PC-3 (cell line): ENCODE results near the gene KCNQ5. TPM values are rescaled to one million over a fixed set of nuclear protein-coding genes. Genes with fewer than 3 reads are reported as not detected.

Source experiments
- ATAC-seq: fragments of 200-7000 bp; cut with Tn5 transposase; 2 replicates; pipeline ENCODE4 v1.9.1; 2020; ENCODE audit warnings: mild to moderate bottlenecking, moderate library complexity
- BruUV-seq: library from RNA; stranded (reverse); fragments of 400-500 nt; replicated peaks from 2 replicates; lab custom pipeline; 2021; lab: Mats Ljungman, UMichigan
- CTCF ChIA-PET: fragments of 300-600 bp; sonication (Branson Sonifier 250); formaldehyde crosslinking; loops from one replicate; lab custom pipeline; 2022; ENCODE audit warnings: antibody characterized with exemption; lab: Charles Lee
- POLR2A ChIA-PET: fragments of 300-600 bp; sonication (Branson Sonifier 250); formaldehyde crosslinking; loops from one replicate; lab custom pipeline; 2022; ENCODE audit warnings: antibody characterized with exemption; ENCODE audit not compliant: unreplicated experiment; lab: Charles Lee
- DNase-seq: peaks from one replicate; pipeline ENCODE4 v3.0.0-alpha.2; 2015
- H2AFZ ChIP-seq: fragments of 300-600 bp; sonication (generic); 2 replicates; pipeline ENCODE4 v1.6.0; 2016; ENCODE audit warnings: antibody characterized with exemption, low read length
- H3F3A ChIP-seq: fragments of 300-600 bp; sonication (generic); one replicate; pipeline ENCODE4 v1.6.0; 2017; ENCODE audit warnings: antibody characterized with exemption, low read length, control low read depth, mild to moderate bottlenecking; ENCODE audit not compliant: unreplicated experiment
- H3K27ac ChIP-seq: fragments of 300-600 bp; sonication (generic); 2 replicates; pipeline ENCODE4 v1.5.1; 2016; ENCODE audit warnings: mild to moderate bottlenecking, low read length
- H3K27me3 ChIP-seq: fragments of 300-600 bp; sonication (generic); 2 replicates; pipeline ENCODE4 v1.6.1; 2016; ENCODE audit warnings: low read length, mixed read lengths
- H3K36me3 ChIP-seq: fragments of 300-600 bp; sonication (generic); 2 replicates; pipeline ENCODE4 v1.6.1; 2016; ENCODE audit warnings: low read depth, mixed run types, low read length, mixed read lengths
- H3K4me1 ChIP-seq: fragments of 300-600 bp; sonication (generic); 2 replicates; pipeline ENCODE4 v1.5.1; 2016; ENCODE audit warnings: low read length; ENCODE audit not compliant: insufficient read depth
- H3K4me2 ChIP-seq: fragments of 300-600 bp; sonication (generic); 2 replicates; pipeline ENCODE4 v1.6.0; 2016; ENCODE audit warnings: low read length
- H3K4me3 ChIP-seq: fragments of 300-600 bp; sonication (generic); 2 replicates; pipeline ENCODE4 v1.5.1; 2016; ENCODE audit warnings: mild to moderate bottlenecking, low read length, mixed read lengths
- H3K79me2 ChIP-seq: fragments of 300-600 bp; sonication (generic); 2 replicates; pipeline ENCODE4 v1.6.1; 2017; ENCODE audit warnings: low read length, mixed read lengths
- H3K9ac ChIP-seq: fragments of 300-600 bp; sonication (generic); 2 replicates; pipeline ENCODE4 v1.6.0; 2016; ENCODE audit warnings: mild to moderate bottlenecking, low read length
- H3K9me2 ChIP-seq: fragments of 300-600 bp; sonication (generic); replicated peaks from 2 replicates; pipeline ENCODE4 v1.6.1; 2016; ENCODE audit warnings: mixed run types, low read length, mixed read lengths
- H3K9me3 ChIP-seq: fragments of 300-600 bp; sonication (generic); 2 replicates; pipeline ENCODE4 v1.6.1; 2016; ENCODE audit warnings: low read length, mixed read lengths
- H4K20me1 ChIP-seq: fragments of 300-600 bp; sonication (generic); 2 replicates; pipeline ENCODE4 v1.6.1; 2016; ENCODE audit warnings: low read length, mixed read lengths
- EZH2 ChIP-seq: fragments of 300-600 bp; sonication (generic); IDR thresholded peaks from one replicate; pipeline ENCODE4 v1.6.1; 2017; ENCODE audit warnings: antibody characterized with exemption, mild to moderate bottlenecking, low read length; ENCODE audit not compliant: unreplicated experiment
- EZH2phosphoT487 ChIP-seq: fragments of 300-600 bp; sonication (generic); IDR thresholded peaks from 2 replicates; pipeline ENCODE4 v1.6.1; 2018; ENCODE audit warnings: mild to moderate bottlenecking, antibody characterized with exemption, low read length, borderline replicate concordance
- intact Hi-C: fragments of 100-400 bp; cut with micrococcal nuclease; formaldehyde crosslinking; loops from 2 replicates; pipeline ENCODE4 v1.9.0; 2023
- total RNA-seq: library from RNA; depleted of rRNA; stranded (reverse); fragments of >200 nt; gene quantifications from 2 replicates; pipeline ENCODE4 v1.2.3, GENCODE V29; 2014
- TF ChIP-seq, protein P1 (sequence below): fragments of 300-600 bp; sonication (generic); conservative IDR thresholded peaks from 2 replicates; pipeline ENCODE4 v1.5.1; 2017; ENCODE audit warnings: antibody characterized with exemption, low read depth, mild to moderate bottlenecking, low read length

The KCNQ5 gene
- total RNA-seq, 1 experiment from 2014 or later, result not detected

DNA sequence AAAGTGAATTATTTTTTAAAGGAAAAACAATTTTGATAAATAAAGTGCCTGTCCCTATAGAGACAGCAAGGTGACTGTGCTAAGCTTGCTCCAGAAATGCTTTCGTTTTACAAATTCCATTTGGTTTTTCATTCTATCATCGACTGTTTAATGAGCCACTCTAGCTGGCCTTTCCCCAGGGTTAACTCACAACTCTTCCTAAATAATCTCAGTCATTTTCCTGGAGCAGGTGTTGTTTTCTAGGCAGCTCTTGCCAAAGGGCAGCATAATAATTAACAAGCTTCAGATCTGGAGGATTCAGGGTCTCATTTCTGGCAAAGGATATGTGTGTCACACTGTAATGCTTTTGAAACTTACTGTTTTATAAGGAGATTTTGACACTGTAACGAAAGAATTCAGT, 419.2 kb downstream of the KCNQ5 start:
- no peak overlapping the region for H3K27ac ChIP-seq
- no peak overlapping the region for H3K4me2 ChIP-seq
- no peaks in the 10 kb centered on the region for H3K27me3 ChIP-seq
- DNase-seq (no peak), ATAC-seq (no peak)
- H3K36me3 ChIP-seq, result no peaks in the 10 kb centered on the region
- POLR2A ChIA-PET, result no interaction called here
- H3K9me2 ChIP-seq, result no peaks in the 10 kb centered on the region
- H2AFZ ChIP-seq, result no peak overlapping the region
- CTCF ChIA-PET, result no interaction called here
- H3K9me3 ChIP-seq, result no peaks in the 10 kb centered on the region
- no peaks in the 10 kb centered on the region for H4K20me1 ChIP-seq
- H3K79me2 ChIP-seq, result no peaks in the 10 kb centered on the region
- no peak for TF ChIP-seq EZH2phosphoT487
- TF ChIP-seq EZH2, result no peak
- TF ChIP-seq, protein P1, sequence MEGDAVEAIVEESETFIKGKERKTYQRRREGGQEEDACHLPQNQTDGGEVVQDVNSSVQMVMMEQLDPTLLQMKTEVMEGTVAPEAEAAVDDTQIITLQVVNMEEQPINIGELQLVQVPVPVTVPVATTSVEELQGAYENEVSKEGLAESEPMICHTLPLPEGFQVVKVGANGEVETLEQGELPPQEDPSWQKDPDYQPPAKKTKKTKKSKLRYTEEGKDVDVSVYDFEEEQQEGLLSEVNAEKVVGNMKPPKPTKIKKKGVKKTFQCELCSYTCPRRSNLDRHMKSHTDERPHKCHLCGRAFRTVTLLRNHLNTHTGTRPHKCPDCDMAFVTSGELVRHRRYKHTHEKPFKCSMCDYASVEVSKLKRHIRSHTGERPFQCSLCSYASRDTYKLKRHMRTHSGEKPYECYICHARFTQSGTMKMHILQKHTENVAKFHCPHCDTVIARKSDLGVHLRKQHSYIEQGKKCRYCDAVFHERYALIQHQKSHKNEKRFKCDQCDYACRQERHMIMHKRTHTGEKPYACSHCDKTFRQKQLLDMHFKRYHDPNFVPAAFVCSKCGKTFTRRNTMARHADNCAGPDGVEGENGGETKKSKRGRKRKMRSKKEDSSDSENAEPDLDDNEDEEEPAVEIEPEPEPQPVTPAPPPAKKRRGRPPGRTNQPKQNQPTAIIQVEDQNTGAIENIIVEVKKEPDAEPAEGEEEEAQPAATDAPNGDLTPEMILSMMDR, result no peak
- no peak overlapping the region for H3K4me3 ChIP-seq
- intact Hi-C loops, result no loop called here
- no TSS peak for BruUV-seq
- no peaks in the 10 kb centered on the region for H3K4me1 ChIP-seq
- no peaks in the 10 kb centered on the region for H3F3A ChIP-seq
- H3K9ac ChIP-seq, result no peak overlapping the region

GRCh38 chr6:73042892-73043291, 421.0 kb downstream of the KCNQ5 start:
- no peak for DNase-seq
- no peak overlapping the region for H3K4me3 ChIP-seq
- H3K4me1 ChIP-seq, result no peaks in the 10 kb centered on the region
- no peak overlapping the region for H3K4me2 ChIP-seq
- no peak overlapping the region for H3K27ac ChIP-seq
- ChIA-PET POLR2A (no interaction called here), CTCF (no interaction called here)
- no TSS peak for BruUV-seq
- H3F3A ChIP-seq, result no peaks in the 10 kb centered on the region
- no peaks in the 10 kb centered on the region for H4K20me1 ChIP-seq
- no peaks in the 10 kb centered on the region for H3K79me2 ChIP-seq
- no peak for ATAC-seq
- H3K27me3 ChIP-seq, result no peaks in the 10 kb centered on the region
- no peak overlapping the region for H2AFZ ChIP-seq
- no peaks in the 10 kb centered on the region for H3K9me3 ChIP-seq
- no peaks in the 10 kb centered on the region for H3K36me3 ChIP-seq
- intact Hi-C loops, result no loop called here
- no peak overlapping the region for H3K9ac ChIP-seq
- TF ChIP-seq EZH2 (no peak), EZH2phosphoT487 (no peak)
- TF ChIP-seq, protein P1, result no peak
- no peaks in the 10 kb centered on the region for H3K9me2 ChIP-seq

DNA sequence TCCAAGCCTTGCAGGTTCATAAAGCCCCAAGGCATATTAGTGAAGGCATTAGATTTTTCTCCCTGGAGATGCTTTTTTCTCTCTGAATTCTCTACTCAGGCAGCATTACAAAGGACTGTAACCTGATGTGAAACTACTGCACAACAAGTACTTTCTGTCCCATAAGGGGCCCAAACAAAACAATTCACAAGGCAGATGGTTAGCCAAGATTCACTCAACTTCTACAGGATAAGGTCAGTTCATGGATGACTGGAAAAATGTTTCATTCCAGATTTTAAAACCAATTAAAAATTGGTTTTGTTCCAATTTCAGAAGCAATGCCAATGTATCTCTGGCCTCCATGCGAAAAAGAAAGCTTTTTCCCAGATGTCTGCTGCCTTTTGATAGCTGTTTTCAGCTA, 421.6 kb downstream of the KCNQ5 start:
- H3K27me3 ChIP-seq, result no peaks in the 10 kb centered on the region
- BruUV-seq, result no TSS peak
- H3F3A ChIP-seq, result no peaks in the 10 kb centered on the region
- no peaks in the 10 kb centered on the region for H4K20me1 ChIP-seq
- ChIA-PET POLR2A (no interaction called here), CTCF (no interaction called here)
- H3K36me3 ChIP-seq, result no peaks in the 10 kb centered on the region
- H3K9me2 ChIP-seq, result no peaks in the 10 kb centered on the region
- intact Hi-C loops, result no loop called here
- H3K9me3 ChIP-seq, result no peaks in the 10 kb centered on the region
- DNase-seq, result no peak
- no peak for ATAC-seq
- no peak overlapping the region for H3K27ac ChIP-seq
- no peak overlapping the region for H2AFZ ChIP-seq
- no peaks in the 10 kb centered on the region for H3K79me2 ChIP-seq
- H3K9ac ChIP-seq, result no peak overlapping the region
- no peaks in the 10 kb centered on the region for H3K4me1 ChIP-seq
- no peak overlapping the region for H3K4me3 ChIP-seq
- no peak overlapping the region for H3K4me2 ChIP-seq
- TF ChIP-seq, protein P1, result no peak
- TF ChIP-seq EZH2 (no peak), EZH2phosphoT487 (no peak)
